ENCODE measurements around the gene LHX3. TPM values are rescaled to one million over a fixed set of nuclear protein-coding genes. Genes with fewer than 3 reads are reported as not detected.

The LHX3 gene
- total and polyA plus RNA-seq, 4 experiments from 2014 or later: not detected

DNA sequence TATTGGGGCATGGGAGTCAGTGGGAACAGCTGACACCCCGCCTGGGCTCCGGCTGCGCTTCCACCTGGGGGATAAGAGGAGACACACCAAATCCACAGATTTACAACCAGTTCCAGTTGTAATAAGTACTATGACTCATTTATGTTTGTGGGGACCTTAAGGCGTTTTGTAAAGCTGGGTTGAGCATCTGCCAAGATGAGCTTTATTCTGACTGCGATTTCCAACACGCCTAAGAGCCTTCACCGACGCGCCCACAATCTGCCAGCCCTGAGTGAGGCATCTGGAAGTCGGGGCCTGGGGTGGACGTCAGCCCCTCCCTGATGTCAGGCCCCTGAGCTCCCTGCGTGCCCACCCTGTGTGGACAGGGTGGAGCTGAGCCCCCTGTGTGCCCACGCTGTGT is 14.3 kb upstream of the LHX3 start:
- no peaks in the 10 kb centered on the region for H3K27me3 Mint-ChIP-seq
- intact Hi-C loops (cut with micrococcal nuclease): no loop called here
- DNase-seq: no peak
- Histone ChIP-seq H3K27me3 (ENCODE audit: insufficient read depth, low read length) (no peaks in the 10 kb centered on the region), H3K9me3 (ENCODE audit: control insufficient read depth in 1 of 2, low read length in 2 of 2) (no peaks in the 10 kb centered on the region), H3K4me1 (ENCODE audit: insufficient read depth, low read length) (peaks cover 26% of the 10 kb centered on the region), H3K36me3 (ENCODE audit: insufficient read depth, low read length) (peaks cover 52% of the 10 kb centered on the region), H3K27ac (ENCODE audit: low read depth, low read length) (no peak overlapping the region), H3K4me3 (ENCODE audit: low read length in 2 of 2) (no peak overlapping the region)
- no peaks in the 10 kb centered on the region for H3K9me3 Mint-ChIP-seq
- H3K36me3 Mint-ChIP-seq: peaks cover 37 to 55% of the 10 kb centered on the region in 2 donors
- H3K4me3 Mint-ChIP-seq: no peak overlapping the region
- peaks cover 4 to 25% (median 7%) of the 10 kb centered on the region in 4 donors for H3K4me1 Mint-ChIP-seq
- POLR2A ChIA-PET (ENCODE audit: partially characterized antibody): no interaction called here
- CTCF ChIA-PET (ENCODE audit: partially characterized antibody): no interaction called here
- no peak overlapping the region for H3K27ac Mint-ChIP-seq

DNA sequence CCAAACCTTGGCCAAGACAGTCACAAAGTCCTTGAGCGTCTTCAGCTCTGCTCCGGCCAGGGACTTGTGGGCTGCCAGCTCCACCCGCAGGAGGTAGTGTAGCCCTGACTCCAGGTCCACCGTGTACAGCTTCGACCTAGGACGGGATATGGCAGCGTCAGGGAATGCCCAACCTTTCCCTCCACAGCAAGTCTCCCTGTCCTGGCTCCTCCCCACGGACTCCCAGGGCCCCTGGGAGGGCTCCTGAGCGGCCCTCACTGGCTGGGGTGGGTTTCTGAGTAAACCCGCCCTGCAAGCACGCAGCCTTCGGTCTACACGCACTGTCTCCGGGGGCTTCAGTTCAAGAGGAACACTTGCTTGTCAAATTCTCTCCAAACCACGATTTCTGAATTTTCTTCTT is 13.7 kb upstream of the LHX3 start:
- no peaks in the 10 kb centered on the region for H3K9me3 Mint-ChIP-seq
- H3K4me1 Mint-ChIP-seq: peaks cover 4 to 25% (median 7%) of the 10 kb centered on the region in 4 donors
- H3K9me3 ChIP-seq (ENCODE audit: control insufficient read depth in 1 of 2, low read length in 2 of 2): no peaks in the 10 kb centered on the region
- no peak for DNase-seq
- H3K27me3 Mint-ChIP-seq: no peaks in the 10 kb centered on the region
- no peak overlapping the region for H3K27ac Mint-ChIP-seq
- intact Hi-C loops (cut with micrococcal nuclease): no loop called here
- peaks cover 58% of the 10 kb centered on the region for H3K36me3 ChIP-seq (ENCODE audit: insufficient read depth, low read length)
- no peak overlapping the region for H3K27ac ChIP-seq (ENCODE audit: low read depth, low read length)
- H3K4me3 Mint-ChIP-seq: no peak overlapping the region
- peaks cover 40 to 56% of the 10 kb centered on the region in 2 donors for H3K36me3 Mint-ChIP-seq
- H3K27me3 ChIP-seq (ENCODE audit: insufficient read depth, low read length): no peaks in the 10 kb centered on the region
- CTCF ChIA-PET (ENCODE audit: partially characterized antibody): no interaction called here
- no peak overlapping the region for H3K4me3 ChIP-seq (ENCODE audit: low read length in 2 of 2)
- H3K4me1 ChIP-seq (ENCODE audit: insufficient read depth, low read length): peaks cover 21% of the 10 kb centered on the region
- POLR2A ChIA-PET (ENCODE audit: partially characterized antibody): no interaction called here

DNA sequence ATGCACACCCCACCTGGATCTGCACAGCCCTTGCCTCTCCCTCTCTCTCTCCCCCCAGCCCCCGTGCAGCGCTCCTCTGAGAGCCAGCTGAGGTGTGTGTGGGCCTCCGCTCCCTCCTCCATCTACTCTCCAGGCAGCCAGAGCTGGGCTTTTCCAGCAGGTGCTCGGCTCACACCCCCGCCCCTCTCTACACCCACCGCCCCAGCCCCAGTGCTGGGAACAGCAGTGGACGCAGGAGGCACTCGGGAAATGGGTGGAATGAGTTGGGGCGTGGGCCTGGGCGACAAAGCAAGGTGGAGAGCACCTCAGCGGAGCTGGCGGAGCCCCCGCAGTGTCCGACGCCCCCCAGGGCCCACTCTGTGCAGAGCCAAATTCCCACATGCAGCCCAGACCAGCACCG is 13.3 kb upstream of the LHX3 start:
- no peak overlapping the region for H3K27ac ChIP-seq (ENCODE audit: low read depth, low read length)
- no peak overlapping the region for H3K27ac Mint-ChIP-seq
- peaks cover 17% of the 10 kb centered on the region for H3K4me1 ChIP-seq (ENCODE audit: insufficient read depth, low read length)
- H3K9me3 Mint-ChIP-seq: no peaks in the 10 kb centered on the region
- no peaks in the 10 kb centered on the region for H3K27me3 Mint-ChIP-seq
- H3K9me3 ChIP-seq (ENCODE audit: control insufficient read depth in 1 of 2, low read length in 2 of 2): no peaks in the 10 kb centered on the region
- CTCF ChIA-PET (ENCODE audit: partially characterized antibody): no interaction called here
- peaks cover 2 to 22% (median 6%) of the 10 kb centered on the region in 4 donors for H3K4me1 Mint-ChIP-seq
- H3K4me3 Mint-ChIP-seq: no peak overlapping the region
- no peak overlapping the region for H3K4me3 ChIP-seq (ENCODE audit: low read length in 2 of 2)
- H3K36me3 Mint-ChIP-seq: peaks cover 40 to 56% of the 10 kb centered on the region in 2 donors
- POLR2A ChIA-PET (ENCODE audit: partially characterized antibody): no interaction called here
- no peaks in the 10 kb centered on the region for H3K27me3 ChIP-seq (ENCODE audit: insufficient read depth, low read length)
- no peak for DNase-seq
- peaks cover 58% of the 10 kb centered on the region for H3K36me3 ChIP-seq (ENCODE audit: insufficient read depth, low read length)
- intact Hi-C loops (cut with micrococcal nuclease): no loop called here

DNA sequence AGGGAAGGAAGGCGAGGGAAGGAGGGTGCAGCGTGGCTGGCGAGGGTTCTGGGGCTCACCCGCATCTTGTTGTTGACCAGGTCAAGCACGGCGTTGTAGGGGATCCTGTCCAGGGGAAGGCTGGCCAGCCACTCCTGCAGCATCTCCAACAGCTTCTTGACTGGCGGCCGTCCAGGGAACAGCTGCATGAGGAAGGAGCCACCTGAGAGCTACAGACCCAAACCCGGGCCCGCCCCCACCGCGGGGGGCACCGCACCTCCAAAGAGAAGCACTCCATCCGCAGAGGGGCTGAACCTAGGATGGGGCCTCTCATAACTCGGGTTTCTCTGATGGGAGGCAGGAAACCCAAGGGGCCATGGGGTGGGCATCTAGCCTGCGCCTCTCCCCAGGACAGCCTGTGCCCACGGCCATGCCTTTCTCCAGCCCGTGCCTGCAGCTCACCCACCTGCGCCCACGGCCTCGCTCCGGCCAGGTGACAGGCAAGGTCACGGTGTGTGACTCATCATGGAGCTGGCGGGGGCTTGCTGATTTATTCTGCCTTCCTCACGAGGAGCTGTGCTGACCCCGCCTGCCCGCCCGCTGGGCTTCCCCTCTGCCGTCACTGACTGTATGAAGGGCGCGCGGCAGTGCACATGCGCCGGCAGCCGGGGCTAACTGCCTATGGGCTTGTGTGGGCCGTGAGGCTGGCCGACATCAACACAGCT is 11.8 kb upstream of the LHX3 start:
- ChIA-PET CTCF (ENCODE audit: partially characterized antibody) (interaction anchor here (1.1 kb wide), 1 partner anchor 9 kb away, joined by 3 read pairs; no protein-coding TSS in a partner anchor), POLR2A (ENCODE audit: partially characterized antibody) (no interaction called here)
- Mint-ChIP-seq H3K27ac (no peak overlapping the region), H3K9me3 (no peaks in the 10 kb centered on the region), H3K4me3 (no peak overlapping the region), H3K36me3 (peaks cover 46 to 59% of the 10 kb centered on the region in 2 donors), H3K27me3 (no peaks in the 10 kb centered on the region), H3K4me1 (peaks cover 0 to 15% (median 5%) of the 10 kb centered on the region in 4 donors)
- H3K4me3 ChIP-seq (ENCODE audit: low read length in 2 of 2): no peak overlapping the region
- peaks cover 14% of the 10 kb centered on the region for H3K4me1 ChIP-seq (ENCODE audit: insufficient read depth, low read length)
- H3K27me3 ChIP-seq (ENCODE audit: insufficient read depth, low read length): no peaks in the 10 kb centered on the region
- DNase-seq: no peak
- peaks cover 55% of the 10 kb centered on the region for H3K36me3 ChIP-seq (ENCODE audit: insufficient read depth, low read length)
- no peaks in the 10 kb centered on the region for H3K9me3 ChIP-seq (ENCODE audit: control insufficient read depth in 1 of 2, low read length in 2 of 2)
- H3K27ac ChIP-seq (ENCODE audit: low read depth, low read length): no peak overlapping the region
- intact Hi-C loops (cut with micrococcal nuclease): no loop called here

DNA sequence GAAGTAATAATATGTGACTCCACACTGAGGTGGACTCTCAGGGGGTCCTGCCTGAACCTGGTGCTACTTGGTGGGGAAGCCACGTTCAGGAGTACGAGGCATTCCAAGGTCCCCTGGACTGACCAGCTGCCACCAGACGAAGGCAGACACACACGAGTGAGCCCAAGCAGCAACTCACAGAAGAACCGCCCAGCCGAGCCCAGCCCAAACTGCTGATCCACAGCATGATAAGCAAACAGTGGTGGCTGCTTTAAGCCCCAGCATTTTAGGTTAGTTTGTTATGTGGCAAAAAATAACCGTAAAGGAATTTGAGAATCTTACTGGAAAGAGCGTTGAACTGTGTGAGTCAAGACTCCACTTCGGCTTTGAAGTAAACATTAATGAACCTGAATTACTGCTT is 8.8 kb upstream of the LHX3 start:
- no peaks in the 10 kb centered on the region for H3K27me3 Mint-ChIP-seq
- H3K9me3 ChIP-seq (ENCODE audit: control insufficient read depth in 1 of 2, low read length in 2 of 2): no peaks in the 10 kb centered on the region
- no peaks in the 10 kb centered on the region for H3K4me1 Mint-ChIP-seq
- peaks cover 32 to 56% of the 10 kb centered on the region in 2 donors for H3K36me3 Mint-ChIP-seq
- H3K4me1 ChIP-seq (ENCODE audit: insufficient read depth, low read length): no peaks in the 10 kb centered on the region
- no peak overlapping the region for H3K27ac Mint-ChIP-seq
- H3K9me3 Mint-ChIP-seq: no peaks in the 10 kb centered on the region
- ChIA-PET POLR2A (ENCODE audit: partially characterized antibody) (no interaction called here), CTCF (ENCODE audit: partially characterized antibody) (no interaction called here)
- H3K27me3 ChIP-seq (ENCODE audit: insufficient read depth, low read length): no peaks in the 10 kb centered on the region
- H3K4me3 Mint-ChIP-seq: no peak overlapping the region
- H3K36me3 ChIP-seq (ENCODE audit: insufficient read depth, low read length): peaks cover 50% of the 10 kb centered on the region
- no peak overlapping the region for H3K27ac ChIP-seq (ENCODE audit: low read depth, low read length)
- intact Hi-C loops (cut with micrococcal nuclease): no loop called here
- H3K4me3 ChIP-seq (ENCODE audit: low read length in 2 of 2): no peak overlapping the region
- DNase-seq: no peak

DNA sequence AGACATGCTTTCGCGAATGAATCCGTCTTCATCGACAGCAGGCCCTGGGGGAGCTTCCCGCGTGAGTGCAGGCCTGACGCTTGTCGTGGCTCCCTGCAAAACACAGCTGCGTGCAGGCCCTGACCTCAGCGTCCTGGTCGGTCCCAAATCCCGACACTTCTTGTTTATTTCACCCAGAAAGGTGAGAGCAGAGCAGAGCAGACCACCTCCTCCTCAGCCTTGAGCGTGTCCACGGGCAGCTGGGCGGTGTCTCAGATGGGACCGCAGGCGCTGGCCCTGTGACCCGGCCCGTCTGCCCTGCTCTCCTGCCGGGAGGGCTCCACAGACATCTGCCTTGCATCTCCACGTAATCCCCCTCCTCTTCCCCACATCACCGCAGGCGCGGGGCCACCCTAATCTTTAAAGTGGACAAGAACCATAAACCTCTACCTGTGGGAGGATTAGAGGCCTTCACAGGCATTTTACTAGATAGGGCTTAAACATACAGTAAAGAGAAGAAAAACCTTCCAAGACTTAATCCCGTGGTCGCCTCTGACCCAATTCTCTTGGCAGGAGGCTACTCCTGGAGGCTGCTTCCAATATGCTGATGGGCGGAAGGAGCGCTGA is 7.5 kb upstream of the LHX3 start:
- peaks cover 47% of the 10 kb centered on the region for H3K36me3 ChIP-seq (ENCODE audit: insufficient read depth, low read length)
- Mint-ChIP-seq H3K9me3 (no peaks in the 10 kb centered on the region), H3K4me1 (no peaks in the 10 kb centered on the region), H3K4me3 (no peak overlapping the region), H3K36me3 (peaks cover 36 to 59% of the 10 kb centered on the region in 2 donors), H3K27me3 (no peaks in the 10 kb centered on the region), H3K27ac (no peak overlapping the region)
- H3K27me3 ChIP-seq (ENCODE audit: insufficient read depth, low read length): no peaks in the 10 kb centered on the region
- DNase-seq: no peak
- intact Hi-C loops (cut with micrococcal nuclease): no loop called here
- H3K9me3 ChIP-seq (ENCODE audit: control insufficient read depth in 1 of 2, low read length in 2 of 2): no peaks in the 10 kb centered on the region
- CTCF ChIA-PET (ENCODE audit: partially characterized antibody): no interaction called here
- POLR2A ChIA-PET (ENCODE audit: partially characterized antibody): no interaction called here
- no peaks in the 10 kb centered on the region for H3K4me1 ChIP-seq (ENCODE audit: insufficient read depth, low read length)
- no peak overlapping the region for H3K4me3 ChIP-seq (ENCODE audit: low read length in 2 of 2)
- no peak overlapping the region for H3K27ac ChIP-seq (ENCODE audit: low read depth, low read length)

DNA sequence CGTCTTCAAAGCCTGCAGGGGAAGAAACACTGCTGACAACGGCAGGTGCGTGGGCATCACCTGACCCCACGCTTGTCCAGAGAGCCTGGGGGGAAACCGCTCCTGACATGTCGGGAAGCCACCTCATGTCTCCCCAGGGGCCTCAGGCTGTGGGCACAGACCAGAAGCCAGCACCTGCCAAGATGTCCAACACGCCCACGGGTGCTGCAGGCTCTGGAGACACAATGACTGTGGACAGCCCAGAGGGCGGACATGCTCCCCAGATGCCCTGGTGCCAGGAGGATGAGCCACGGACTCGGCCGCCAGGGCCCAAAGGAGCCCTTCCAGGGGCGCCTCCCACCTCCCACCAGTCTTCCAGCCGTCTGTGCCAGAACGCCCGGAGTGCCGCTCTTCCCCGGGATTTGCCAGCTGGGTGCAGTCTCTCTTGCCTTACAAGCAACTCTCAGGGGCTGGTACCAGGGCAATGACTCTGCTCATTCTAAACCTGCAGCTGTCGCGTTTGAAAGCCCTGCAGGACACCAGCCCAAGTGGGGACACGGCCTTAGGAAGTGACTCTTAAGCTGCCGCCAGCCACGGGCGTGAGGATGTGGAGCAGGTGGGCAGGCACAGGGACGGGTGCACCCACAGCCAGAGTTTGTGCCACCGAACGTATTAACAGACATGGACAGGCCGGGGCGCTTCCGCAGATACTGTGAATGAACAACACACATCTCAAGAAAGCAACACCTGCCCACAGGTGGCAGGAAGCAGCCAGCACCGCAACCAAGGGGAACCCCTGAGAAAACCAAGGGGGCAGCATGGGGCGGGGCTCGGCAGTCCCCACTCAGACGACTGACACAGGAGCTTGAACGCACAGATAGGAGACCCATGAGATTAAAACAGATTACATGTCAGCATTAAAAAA is 6.8 kb upstream of the LHX3 start:
- H3K9me3 ChIP-seq (ENCODE audit: control insufficient read depth in 1 of 2, low read length in 2 of 2): no peaks in the 10 kb centered on the region
- no peaks in the 10 kb centered on the region for H3K27me3 Mint-ChIP-seq
- intact Hi-C loops (cut with micrococcal nuclease): no loop called here
- H3K4me1 ChIP-seq (ENCODE audit: insufficient read depth, low read length): no peaks in the 10 kb centered on the region
- H3K4me1 Mint-ChIP-seq: peaks cover 0 to 1% (median 0%) of the 10 kb centered on the region in 4 donors
- H3K9me3 Mint-ChIP-seq: no peaks in the 10 kb centered on the region
- peaks cover 42% of the 10 kb centered on the region for H3K36me3 ChIP-seq (ENCODE audit: insufficient read depth, low read length)
- no peak for DNase-seq
- H3K27ac Mint-ChIP-seq: no peak overlapping the region
- peaks cover 43 to 60% of the 10 kb centered on the region in 2 donors for H3K36me3 Mint-ChIP-seq
- H3K4me3 ChIP-seq (ENCODE audit: low read length in 2 of 2): no peak overlapping the region
- ChIA-PET CTCF (ENCODE audit: partially characterized antibody) (no interaction called here), POLR2A (ENCODE audit: partially characterized antibody) (no interaction called here)
- H3K27ac ChIP-seq (ENCODE audit: low read depth, low read length): no peak overlapping the region
- no peak overlapping the region for H3K4me3 Mint-ChIP-seq
- H3K27me3 ChIP-seq (ENCODE audit: insufficient read depth, low read length): no peaks in the 10 kb centered on the region

All from CD4-positive, alpha-beta memory T cell (primary cell).